Fibroblast of lung (primary cell): ENCODE data around the gene STOM. TPM values are rescaled to one million over a fixed set of nuclear protein-coding genes. Genes with fewer than 3 reads are reported as not detected.

ENCODE experiments used
- DNase-seq, 2 donors: peaks; one replicate each; pipeline versions ENCODE4 v3.0.0 to v3.0.0-alpha.2; 2010; ENCODE audit warnings: low read depth in 2 of 2
- H2AFZ ChIP-seq: 2 replicates; pipeline ENCODE4 v1.5.1; 2012; ENCODE audit warnings: low read length, control low read depth, inconsistent platforms
- H3K27ac ChIP-seq: 2 replicates; pipeline ENCODE4 v1.5.1; 2011; ENCODE audit warnings: low read length, control low read depth; ENCODE audit not compliant: insufficient read depth
- H3K27me3 ChIP-seq: 2 replicates; pipeline ENCODE4 v1.5.1; 2011; ENCODE audit warnings: mild to moderate bottlenecking, low read length; ENCODE audit not compliant: control insufficient read depth, insufficient read depth
- H3K36me3 ChIP-seq: 2 replicates; pipeline ENCODE4 v1.5.1; 2011; ENCODE audit warnings: low read length; ENCODE audit not compliant: control insufficient read depth, insufficient read depth
- H3K4me1 ChIP-seq: 2 replicates; pipeline ENCODE4 v1.5.1; 2011; ENCODE audit warnings: low read length; ENCODE audit not compliant: control insufficient read depth, insufficient read depth; ENCODE audit errors: extremely low read depth
- H3K4me2 ChIP-seq: 2 replicates; pipeline ENCODE4 v1.5.1; 2011; ENCODE audit warnings: low read length, control low read depth; ENCODE audit not compliant: insufficient read depth; ENCODE audit errors: extremely low read depth
- H3K4me3 ChIP-seq, 4 experiments: fragments of 200-600 bp in 1 of 4; sonication (generic) in 1 of 4; replicated peaks in 1 of 4; 2 replicates each; pipeline ENCODE4 v1.5.1; 2011 to 2016; ENCODE audit warnings: low read length in 4 of 4, low read depth in 3 of 4, mild to moderate bottlenecking in 3 of 4, control low read depth in 2 of 4, inconsistent platforms in 1 of 4, mixed read lengths in 1 of 4; ENCODE audit not compliant: insufficient read depth in 1 of 4; ENCODE audit errors: control extremely low read depth in 1 of 4
- H3K79me2 ChIP-seq: 2 replicates; pipeline ENCODE4 v1.5.1; 2012; ENCODE audit warnings: mild to moderate bottlenecking, low read length, inconsistent platforms; ENCODE audit not compliant: control insufficient read depth, insufficient read depth
- H3K9ac ChIP-seq: 2 replicates; pipeline ENCODE4 v1.5.1; 2011; ENCODE audit warnings: mild to moderate bottlenecking, low read length, control low read depth; ENCODE audit not compliant: insufficient read depth
- H3K9me3 ChIP-seq: 2 replicates; pipeline ENCODE4 v1.5.1; 2012; ENCODE audit warnings: low read depth, low read length; ENCODE audit not compliant: control insufficient read depth, insufficient read depth
- H4K20me1 ChIP-seq: 2 replicates; pipeline ENCODE4 v1.5.1; 2011; ENCODE audit warnings: low read length; ENCODE audit not compliant: control insufficient read depth, insufficient read depth; ENCODE audit errors: extremely low read depth
- EZH2 ChIP-seq: IDR thresholded peaks from 2 replicates; pipeline ENCODE4 v1.5.1; 2012; ENCODE audit warnings: low read length, control low read depth, mild to moderate bottlenecking; ENCODE audit errors: missing control alignments
- polyA plus RNA-seq, 2 donors: library from polyadenylated mRNA; depleted of rRNA in 1 of 2; stranded (reverse) in 1 of 2; unstranded in 1 of 2; fragments of >200 nt; gene quantifications; 2 replicates each; pipeline ENCODE4 v1.2.1, GENCODE V29; 2011 to 2012; ENCODE audit warnings: missing spikeins in 1 of 2
- total RNA-seq: library from RNA; depleted of rRNA; stranded (reverse); fragments of >200 nt; gene quantifications from 2 replicates; pipeline ENCODE4 v1.2.1, GENCODE V29; 2014
- TF ChIP-seq, protein P1 (sequence below), 2 donors: IDR thresholded peaks in 1 of 2; conservative IDR thresholded peaks in 1 of 2; 1 replicate in 1 of 2; 2 replicates in 1 of 2; pipeline ENCODE4 v1.5.1; 2011 to 2012; ENCODE audit warnings: low read length in 2 of 2, control low read depth in 1 of 2, inconsistent platforms in 1 of 2, low read depth in 1 of 2, mild to moderate bottlenecking in 1 of 2

STOM gene
- total and polyA plus RNA-seq, 2 donors (not counting 1 experiment from before 2014, with no cell fraction given) = 248 to 536 TPM

DNA sequence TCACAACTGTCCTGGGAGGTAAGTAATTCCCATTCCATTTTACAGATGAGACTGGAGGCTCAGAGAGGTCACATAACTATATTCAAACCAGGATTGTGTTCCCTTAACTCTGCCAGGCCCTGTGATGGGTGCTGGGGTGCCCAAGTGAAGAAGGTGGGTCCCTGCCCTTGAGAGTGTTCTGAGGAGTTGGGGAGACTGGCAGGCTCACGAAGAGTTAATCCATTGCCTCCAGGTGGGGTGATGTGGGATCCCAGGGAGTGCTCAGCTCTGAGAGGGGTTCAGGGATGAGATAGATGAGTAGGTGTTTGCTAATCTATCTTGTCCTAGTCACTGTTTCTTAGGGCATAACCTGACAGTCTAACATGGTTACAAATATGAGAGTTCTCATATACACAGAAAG, 65.3 kb downstream of the STOM start:
- TF ChIP-seq, protein P1, sequence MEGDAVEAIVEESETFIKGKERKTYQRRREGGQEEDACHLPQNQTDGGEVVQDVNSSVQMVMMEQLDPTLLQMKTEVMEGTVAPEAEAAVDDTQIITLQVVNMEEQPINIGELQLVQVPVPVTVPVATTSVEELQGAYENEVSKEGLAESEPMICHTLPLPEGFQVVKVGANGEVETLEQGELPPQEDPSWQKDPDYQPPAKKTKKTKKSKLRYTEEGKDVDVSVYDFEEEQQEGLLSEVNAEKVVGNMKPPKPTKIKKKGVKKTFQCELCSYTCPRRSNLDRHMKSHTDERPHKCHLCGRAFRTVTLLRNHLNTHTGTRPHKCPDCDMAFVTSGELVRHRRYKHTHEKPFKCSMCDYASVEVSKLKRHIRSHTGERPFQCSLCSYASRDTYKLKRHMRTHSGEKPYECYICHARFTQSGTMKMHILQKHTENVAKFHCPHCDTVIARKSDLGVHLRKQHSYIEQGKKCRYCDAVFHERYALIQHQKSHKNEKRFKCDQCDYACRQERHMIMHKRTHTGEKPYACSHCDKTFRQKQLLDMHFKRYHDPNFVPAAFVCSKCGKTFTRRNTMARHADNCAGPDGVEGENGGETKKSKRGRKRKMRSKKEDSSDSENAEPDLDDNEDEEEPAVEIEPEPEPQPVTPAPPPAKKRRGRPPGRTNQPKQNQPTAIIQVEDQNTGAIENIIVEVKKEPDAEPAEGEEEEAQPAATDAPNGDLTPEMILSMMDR (conservative IDR thresholded peaks at IDR 0.05 in 1 of 2, IDR thresholded peaks at IDR 0.05 in 1 of 2; ENCODE audit: low read depth in 1 of 2, low read length in 2 of 2) = no peak
- no peak for TF ChIP-seq EZH2
- Histone ChIP-seq H3K4me1 (no peaks in the 10 kb centered on the region), H3K9me3 (no peaks in the 10 kb centered on the region), H3K36me3 (peaks cover 31% of the 10 kb centered on the region), H3K27me3 (no peaks in the 10 kb centered on the region), H3K4me3 (no peak overlapping the region), H3K27ac (no peak overlapping the region), H3K4me2 (no peak overlapping the region), H2AFZ (no peak overlapping the region), H4K20me1 (no peaks in the 10 kb centered on the region), H3K79me2 (peaks cover 3% of the 10 kb centered on the region), H3K9ac (no peak overlapping the region)
- no peak for DNase-seq

DNA sequence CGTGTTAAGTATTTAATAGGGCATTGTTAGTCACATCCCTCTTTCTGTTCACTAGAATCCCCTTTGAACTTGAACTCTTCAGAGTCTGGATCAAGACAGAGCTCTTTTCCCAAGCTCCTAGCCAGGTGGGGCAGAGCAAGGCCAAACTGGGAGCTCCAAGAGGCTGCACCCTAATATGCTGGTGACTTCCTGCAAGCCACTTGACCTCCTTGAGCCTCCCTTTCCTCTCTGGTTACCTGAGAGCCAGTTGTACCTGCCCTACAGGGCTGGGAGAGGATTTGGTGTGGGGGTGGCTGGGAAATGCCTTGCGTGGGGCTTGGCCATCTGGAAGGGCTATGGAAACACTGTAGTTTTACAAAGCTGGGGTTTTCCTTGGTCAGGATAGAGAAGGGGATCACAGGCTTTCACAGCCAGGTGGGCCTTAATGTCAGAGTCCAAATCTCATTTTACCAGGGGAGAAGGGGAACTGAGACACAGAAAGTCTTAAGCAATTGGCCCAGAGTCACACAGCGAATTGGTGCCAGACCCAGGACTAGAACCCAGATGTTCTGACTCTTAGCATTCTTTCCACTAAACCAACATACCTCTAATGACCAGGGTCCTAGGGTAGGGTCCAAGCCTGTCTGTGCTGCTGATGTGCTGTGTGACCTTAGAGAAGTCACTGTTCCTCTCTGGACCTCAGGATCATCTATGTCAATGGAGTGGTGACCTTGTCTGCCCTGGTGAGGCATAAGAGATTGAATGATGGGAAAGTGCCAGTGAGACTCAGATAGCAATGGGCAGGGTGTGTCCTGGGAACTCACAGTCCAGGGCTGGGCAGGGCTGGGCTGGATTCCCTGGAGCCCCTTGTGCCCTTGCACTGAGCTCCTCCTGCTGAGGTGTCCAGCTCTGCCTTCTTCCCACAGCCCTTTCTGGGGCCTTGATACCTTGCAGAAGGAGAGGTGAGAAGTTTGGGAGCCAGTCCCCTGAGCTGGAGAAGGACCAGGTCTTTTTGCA, 66.3 kb downstream of the STOM start:
- Histone ChIP-seq H3K4me3 (no peak overlapping the region), H3K27ac (no peak overlapping the region), H3K36me3 (peaks cover 31% of the 10 kb centered on the region), H2AFZ (no peak overlapping the region), H3K9ac (no peak overlapping the region), H3K4me1 (peaks cover 4% of the 10 kb centered on the region), H3K27me3 (no peaks in the 10 kb centered on the region), H3K79me2 (peaks cover 3% of the 10 kb centered on the region), H4K20me1 (no peaks in the 10 kb centered on the region), H3K4me2 (no peak overlapping the region), H3K9me3 (no peaks in the 10 kb centered on the region)
- TF ChIP-seq EZH2 = no peak
- TF ChIP-seq, protein P1 (conservative IDR thresholded peaks at IDR 0.05 in 1 of 2, IDR thresholded peaks at IDR 0.05 in 1 of 2; ENCODE audit: low read depth in 1 of 2, low read length in 2 of 2) = no peak
- no peak for DNase-seq

DNA sequence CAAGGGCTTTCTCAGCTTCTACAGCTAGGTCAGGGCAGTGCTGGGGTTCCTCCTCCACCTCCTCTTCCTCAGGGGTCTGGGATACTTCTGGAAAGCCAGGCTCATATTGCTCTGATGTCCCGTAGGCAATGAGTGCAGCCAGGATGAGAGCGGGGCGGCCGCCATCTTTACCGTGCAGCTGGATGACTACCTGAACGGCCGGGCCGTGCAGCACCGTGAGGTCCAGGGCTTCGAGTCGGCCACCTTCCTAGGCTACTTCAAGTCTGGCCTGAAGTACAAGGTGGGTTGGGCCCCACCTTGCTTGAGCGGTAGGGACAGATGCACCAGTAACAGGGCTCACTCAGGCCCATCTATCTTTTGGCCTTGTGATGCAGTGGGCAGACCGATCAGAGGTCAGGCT, 67.3 kb downstream of the STOM start:
- no peak for DNase-seq
- Histone ChIP-seq H3K9ac (no peak overlapping the region), H3K4me3 (no peak overlapping the region), H3K4me1 (peaks cover 7% of the 10 kb centered on the region), H3K4me2 (no peak overlapping the region), H4K20me1 (no peaks in the 10 kb centered on the region), H3K36me3 (peaks cover 30% of the 10 kb centered on the region), H2AFZ (no peak overlapping the region), H3K27ac (no peak overlapping the region), H3K79me2 (peaks cover 3% of the 10 kb centered on the region), H3K9me3 (no peaks in the 10 kb centered on the region), H3K27me3 (no peaks in the 10 kb centered on the region)
- TF ChIP-seq, protein P1 (conservative IDR thresholded peaks at IDR 0.05 in 1 of 2, IDR thresholded peaks at IDR 0.05 in 1 of 2; ENCODE audit: low read depth in 1 of 2, low read length in 2 of 2) = no peak
- TF ChIP-seq EZH2 = no peak
